HG03064 (cell line): Measurements from ENCODE around the gene SELENOW.
"Not testable (repeated sequence)": the region's sequence is repeated elsewhere in the genome, so short reads cannot be mapped to it uniquely, and the experiment has no call there.

Source experiments
- ATAC-seq: cut with Tn5 transposase; IDR thresholded peaks from one replicate; pipeline ENCODE4 v1.9.1; 2021; ENCODE audit warnings: low read depth; ENCODE audit not compliant: unreplicated experiment

The SELENOW gene

GRCh38 chr19:47780215-47780551 is 1.7 kb downstream of the SELENOW start:
- ATAC-seq: no peak

GRCh38 chr19:47781590-47782262 is 3.2 kb downstream of the SELENOW start:
- no peak for ATAC-seq

- ATAC-seq: no peak
Measured at GRCh38 chr19:47786566-47786965, 8.1 kb downstream of the SELENOW start.

GRCh38 chr19:47787307-47787706 is 8.8 kb downstream of the SELENOW start:
- ATAC-seq: not testable (repeated sequence)

- not testable (repeated sequence) for ATAC-seq
Measured at GRCh38 chr19:47789811-47790210, 11.3 kb downstream of the SELENOW start.

- ATAC-seq: no peak
Measured at GRCh38 chr19:47790398-47790814, 11.9 kb downstream of the SELENOW start.

- ATAC-seq: no peak
Measured at GRCh38 chr19:47792616-47793015, 14.1 kb downstream of the SELENOW start.

- no peak for ATAC-seq
Measured at GRCh38 chr19:47794526-47794925, 16.0 kb downstream of the SELENOW start.

- no peak for ATAC-seq
Measured at GRCh38 chr19:47796785-47797184, 18.3 kb downstream of the SELENOW start.

- no peak for ATAC-seq
Measured at GRCh38 chr19:47797996-47798903, 19.7 kb downstream of the SELENOW start.

- ATAC-seq: no peak
Measured at GRCh38 chr19:47798904-47799266, 20.4 kb downstream of the SELENOW start.

- ATAC-seq: no peak
Measured at GRCh38 chr19:47801270-47801669, 22.8 kb downstream of the SELENOW start.

- no peak for ATAC-seq
Measured at GRCh38 chr19:47802521-47803043, 24.1 kb downstream of the SELENOW start.

GRCh38 chr19:47803148-47803547 is 24.6 kb downstream of the SELENOW start:
- not testable (repeated sequence) for ATAC-seq

- ATAC-seq: not testable (repeated sequence)
Measured at GRCh38 chr19:47803671-47804070, 25.2 kb downstream of the SELENOW start.

- not testable (repeated sequence) for ATAC-seq
Measured at GRCh38 chr19:47804451-47804850, 25.9 kb downstream of the SELENOW start, which contains the start of gene TPRX1. TPRX1 (minus strand) TSS chr19:47804551; CDS start chr19:47804539, 12 bp downstream.

- ATAC-seq: no peak
Measured at GRCh38 chr19:47805313-47805712, 26.8 kb downstream of the SELENOW start.

- ATAC-seq: no peak
Measured at GRCh38 chr19:47806435-47806834, 27.9 kb downstream of the SELENOW start.

- no peak for ATAC-seq
Measured at GRCh38 chr19:47813304-47813994, 34.9 kb downstream of the SELENOW start.

GRCh38 chr19:47813995-47814328 is 35.5 kb downstream of the SELENOW start:
- no peak for ATAC-seq

- ATAC-seq: not testable (repeated sequence)
Measured at GRCh38 chr19:47816270-47816669, 37.8 kb downstream of the SELENOW start.
